Peyer's patch (tissue), 4 donors: ENCODE results near the gene CDKAL1.

Experiments used
- POLR2A ChIP-seq, 2 donors: fragments of 450-650 bp; IDR thresholded peaks; one replicate each; pipeline ENCODE4 v1.5.1; 2017; ENCODE audit warnings: antibody characterized with exemption in 2 of 2, mild to moderate bottlenecking in 2 of 2, moderate library complexity in 2 of 2
- TF ChIP-seq, protein P1 (sequence below), 6 experiments: fragments of 450-650 bp in 4 of 6; fragments of 200-600 bp in 2 of 6; sonication (generic) in 1 of 6; IDR thresholded peaks; one replicate each; pipeline ENCODE4 v1.5.1; 2017 to 2019; ENCODE audit warnings: antibody characterized with exemption in 6 of 6, mild to moderate bottlenecking in 3 of 6, moderate library complexity in 1 of 6

DNA sequence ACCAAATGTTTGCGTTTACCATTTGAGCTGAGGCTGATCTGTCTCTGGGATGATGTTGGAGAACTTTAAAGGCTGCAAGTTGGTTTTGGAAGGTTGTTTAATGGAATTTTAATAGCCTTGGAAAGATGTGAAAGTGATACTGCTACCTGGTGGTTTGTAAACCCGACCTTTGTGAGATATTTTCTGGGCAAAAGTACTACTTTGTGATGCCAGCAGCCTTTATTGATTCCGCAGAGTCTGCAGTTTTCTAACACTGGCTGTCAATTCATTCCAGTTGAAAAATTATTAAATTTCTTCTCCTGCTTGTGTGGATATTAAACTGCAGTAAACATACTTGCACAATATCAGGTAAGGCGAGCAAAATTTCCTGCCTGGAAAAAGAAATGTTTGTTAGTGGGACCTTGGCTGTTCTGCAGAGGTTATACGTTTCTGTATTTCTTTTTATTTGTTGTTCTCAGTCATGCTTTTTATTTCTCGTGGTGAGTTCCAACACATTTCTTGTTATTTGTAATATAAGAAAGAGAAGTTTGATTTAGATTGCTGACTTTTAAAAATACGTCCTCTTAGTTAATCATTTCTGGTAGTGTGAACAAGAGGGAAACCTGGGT lies 322.5 kb downstream of the CDKAL1 start:
- TF ChIP-seq, protein P1, sequence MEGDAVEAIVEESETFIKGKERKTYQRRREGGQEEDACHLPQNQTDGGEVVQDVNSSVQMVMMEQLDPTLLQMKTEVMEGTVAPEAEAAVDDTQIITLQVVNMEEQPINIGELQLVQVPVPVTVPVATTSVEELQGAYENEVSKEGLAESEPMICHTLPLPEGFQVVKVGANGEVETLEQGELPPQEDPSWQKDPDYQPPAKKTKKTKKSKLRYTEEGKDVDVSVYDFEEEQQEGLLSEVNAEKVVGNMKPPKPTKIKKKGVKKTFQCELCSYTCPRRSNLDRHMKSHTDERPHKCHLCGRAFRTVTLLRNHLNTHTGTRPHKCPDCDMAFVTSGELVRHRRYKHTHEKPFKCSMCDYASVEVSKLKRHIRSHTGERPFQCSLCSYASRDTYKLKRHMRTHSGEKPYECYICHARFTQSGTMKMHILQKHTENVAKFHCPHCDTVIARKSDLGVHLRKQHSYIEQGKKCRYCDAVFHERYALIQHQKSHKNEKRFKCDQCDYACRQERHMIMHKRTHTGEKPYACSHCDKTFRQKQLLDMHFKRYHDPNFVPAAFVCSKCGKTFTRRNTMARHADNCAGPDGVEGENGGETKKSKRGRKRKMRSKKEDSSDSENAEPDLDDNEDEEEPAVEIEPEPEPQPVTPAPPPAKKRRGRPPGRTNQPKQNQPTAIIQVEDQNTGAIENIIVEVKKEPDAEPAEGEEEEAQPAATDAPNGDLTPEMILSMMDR (IDR thresholded peaks at IDR 0.05): no peak
- no peak for TF ChIP-seq POLR2A (IDR thresholded peaks at IDR 0.05)
